ENCODE measurements around the gene NPFFR1.

NPFFR1 gene

GRCh38 chr10:70315276-70315675 lies 31.5 kb upstream of the NPFFR1 start:
- DNase-seq = no peak

GRCh38 chr10:70312972-70313371 lies 29.2 kb upstream of the NPFFR1 start:
- DNase-seq = no peak

GRCh38 chr10:70312249-70312648 lies 28.4 kb upstream of the NPFFR1 start:
- DNase-seq = no peak

- no peak for DNase-seq
These were observed 27.9 kb upstream of the NPFFR1 start for GRCh38 chr10:70311698-70312097.

- DNase-seq = no peak
These were observed 25.9 kb upstream of the NPFFR1 start for GRCh38 chr10:70309661-70310060.

GRCh38 chr10:70308121-70309060 lies 24.6 kb upstream of the NPFFR1 start:
- DNase-seq = no peak

GRCh38 chr10:70306886-70307520 lies 23.2 kb upstream of the NPFFR1 start:
- DNase-seq = no peak

GRCh38 chr10:70306181-70306705 lies 22.4 kb upstream of the NPFFR1 start:
- no peak for DNase-seq

GRCh38 chr10:70303730-70304129 lies 19.9 kb upstream of the NPFFR1 start:
- DNase-seq = no peak

- no peak for DNase-seq
These were observed 18.5 kb upstream of the NPFFR1 start for GRCh38 chr10:70302292-70302691.

GRCh38 chr10:70300908-70301597 lies 17.2 kb upstream of the NPFFR1 start:
- no peak for DNase-seq

GRCh38 chr10:70300461-70300860 lies 16.7 kb upstream of the NPFFR1 start:
- no peak for DNase-seq

GRCh38 chr10:70299876-70300275 lies 16.1 kb upstream of the NPFFR1 start:
- DNase-seq = no peak

- no peak for DNase-seq
These were observed 14.6 kb upstream of the NPFFR1 start for GRCh38 chr10:70298393-70298792.

GRCh38 chr10:70297224-70297623 lies 13.4 kb upstream of the NPFFR1 start:
- no peak for DNase-seq

GRCh38 chr10:70296406-70296899 lies 12.6 kb upstream of the NPFFR1 start:
- no peak for DNase-seq

GRCh38 chr10:70295926-70296325 lies 12.1 kb upstream of the NPFFR1 start:
- no peak for DNase-seq

- no peak for DNase-seq
These were observed 11.5 kb upstream of the NPFFR1 start for GRCh38 chr10:70295321-70295720.

GRCh38 chr10:70293169-70293843 lies 9.5 kb upstream of the NPFFR1 start:
- no peak for DNase-seq

GRCh38 chr10:70292004-70292403 lies 8.2 kb upstream of the NPFFR1 start:
- no peak for DNase-seq

GRCh38 chr10:70289739-70290138 lies 5.9 kb upstream of the NPFFR1 start:
- no peak for DNase-seq

GRCh38 chr10:70286616-70287015 lies 2.8 kb upstream of the NPFFR1 start:
- DNase-seq = no peak

- DNase-seq = no peak
These were observed 1.6 kb upstream of the NPFFR1 start for GRCh38 chr10:70285476-70285831.

Measured in NCI-H187 (cell line).